ENCODE data around the gene DOCK4. TPM values are rescaled to one million over a fixed set of nuclear protein-coding genes. Genes with fewer than 3 reads are reported as not detected.

The DOCK4 gene
- total RNA-seq, 4 donors from 2014 or later, result 30.8 to 49.8 (median 37.2) TPM

- DNase-seq (ENCODE audit: low spot score in 2 of 2), result no peak
- Histone ChIP-seq H3K27ac (no peak overlapping the region), H3K4me3 (no peak overlapping the region), H3K4me1 (peaks cover 0 to 30% (median 5%) of the 10 kb centered on the region in 4 donors), H3K27me3 (no peaks in the 10 kb centered on the region), H3K9me3 (peaks cover 0 to 13% (median 0%) of the 10 kb centered on the region in 4 donors), H3K36me3 (no peaks in the 10 kb centered on the region)
- 86 to 90% methylated on average over 2 of the region's 2 CpGs for WGBS, 2 donors
- TF ChIP-seq CTCF (IDR thresholded peaks at IDR 0.05) (no peak), POLR2A (IDR thresholded peaks at IDR 0.05) (no peak), EP300 (IDR thresholded peaks at IDR 0.05) (no peak)
These were observed 156.5 kb downstream of the DOCK4 start for GRCh38 chr7:112049555-112050249.

- 93 to 97% methylated on average over 2 of the region's 2 CpGs for WGBS, 2 donors
- no peak overlapping the region for H3K27ac ChIP-seq
- H3K36me3 ChIP-seq, result no peaks in the 10 kb centered on the region
- peaks cover 0 to 13% (median 0%) of the 10 kb centered on the region in 4 donors for H3K9me3 ChIP-seq
- H3K4me3 ChIP-seq, result no peak overlapping the region
- no peak for DNase-seq (ENCODE audit: low spot score in 2 of 2)
- TF ChIP-seq POLR2A (IDR thresholded peaks at IDR 0.05) (no peak), CTCF (IDR thresholded peaks at IDR 0.05) (no peak), EP300 (IDR thresholded peaks at IDR 0.05) (no peak)
- peaks cover 0 to 16% (median 5%) of the 10 kb centered on the region in 4 donors for H3K4me1 ChIP-seq
- no peaks in the 10 kb centered on the region for H3K27me3 ChIP-seq
These were observed 158.8 kb downstream of the DOCK4 start for GRCh38 chr7:112047421-112047820.

- H3K9me3 ChIP-seq, result peaks cover 0 to 13% (median 0%) of the 10 kb centered on the region in 4 donors
- no peaks in the 10 kb centered on the region for H3K27me3 ChIP-seq
- DNase-seq (ENCODE audit: low spot score in 2 of 2), result no peak
- no peak overlapping the region for H3K27ac ChIP-seq
- TF ChIP-seq EP300 (IDR thresholded peaks at IDR 0.05) (no peak), POLR2A (IDR thresholded peaks at IDR 0.05) (no peak)
- no peaks in the 10 kb centered on the region for H3K36me3 ChIP-seq
- no peak overlapping the region for H3K4me3 ChIP-seq
- H3K4me1 ChIP-seq, result peaks cover 0 to 9% (median 4%) of the 10 kb centered on the region in 4 donors
These were observed 161.0 kb downstream of the DOCK4 start for GRCh38 chr7:112045222-112045621.

GRCh38 chr7:112042631-112043030 is 163.6 kb downstream of the DOCK4 start:
- Histone ChIP-seq H3K27me3 (no peaks in the 10 kb centered on the region), H3K4me3 (no peak overlapping the region), H3K4me1 (no peaks in the 10 kb centered on the region), H3K9me3 (peaks cover 0 to 10% (median 0%) of the 10 kb centered on the region in 4 donors), H3K27ac (no peak overlapping the region), H3K36me3 (no peaks in the 10 kb centered on the region)
- 84 to 93% methylated on average over 8 of the region's 8 CpGs for WGBS, 2 donors
- DNase-seq (ENCODE audit: low spot score in 2 of 2), result no peak
- TF ChIP-seq CTCF (IDR thresholded peaks at IDR 0.05) (no peak), POLR2A (IDR thresholded peaks at IDR 0.05) (no peak), EP300 (IDR thresholded peaks at IDR 0.05) (no peak)

- Histone ChIP-seq H3K27ac (no peak overlapping the region), H3K4me1 (peaks cover 0 to 4% (median 0%) of the 10 kb centered on the region in 4 donors), H3K4me3 (no peak overlapping the region), H3K27me3 (no peaks in the 10 kb centered on the region), H3K9me3 (no peaks in the 10 kb centered on the region), H3K36me3 (no peaks in the 10 kb centered on the region)
- WGBS, 2 donors, result 93 to 100% methylated on average over 1 of the region's 1 CpG
- TF ChIP-seq EP300 (IDR thresholded peaks at IDR 0.05) (no peak), POLR2A (IDR thresholded peaks at IDR 0.05) (no peak), CTCF (IDR thresholded peaks at IDR 0.05) (no peak)
- DNase-seq (ENCODE audit: low spot score in 2 of 2), result no peak
These were observed 167.8 kb downstream of the DOCK4 start for GRCh38 chr7:112038353-112038752.
